Stimulated activated naive CD8-positive, alpha-beta T cell treated with anti-CD3 and anti-CD28 coated beads, Interleukin-15, amount 100 ng/mL, for 72 hours (primary cell): ENCODE results near the gene CNTN1.
"Not testable (repeated sequence)": the region's sequence is repeated elsewhere in the genome, so short reads cannot be mapped to it uniquely, and the experiment has no call there.

Source experiments
- ATAC-seq: fragments of 150-1000 bp; cut with Tn5 transposase; 2 replicates; pipeline ENCODE4 v1.10.0; 2021; ENCODE audit warnings: mild to moderate bottlenecking, moderate library complexity
- DNase-seq, 2 donors: peaks; one replicate each; pipeline ENCODE4 v3.0.0; 2021 to 2022
- H3K27ac Mint-ChIP-seq, 2 donors: one replicate each; pipeline ENCODE4 v1.8.0; 2022; ENCODE audit warnings: mild to moderate bottlenecking in 2 of 2, mixed read lengths in 2 of 2, moderate library complexity in 2 of 2
- H3K27me3 Mint-ChIP-seq: one replicate; pipeline ENCODE4 v1.8.0; 2022; ENCODE audit warnings: mixed read lengths
- H3K4me1 Mint-ChIP-seq: one replicate; pipeline ENCODE4 v1.8.0; 2022; ENCODE audit warnings: mild to moderate bottlenecking, mixed read lengths
- H3K4me3 Mint-ChIP-seq, 2 donors: one replicate each; pipeline ENCODE4 v1.8.0; 2022; ENCODE audit warnings: mild to moderate bottlenecking in 2 of 2, mixed read lengths in 2 of 2, moderate library complexity in 1 of 2
- H3K9me3 Mint-ChIP-seq, 2 donors: one replicate each; pipeline ENCODE4 v1.8.0; 2022; ENCODE audit warnings: mixed read lengths in 2 of 2

CNTN1 gene

DNA sequence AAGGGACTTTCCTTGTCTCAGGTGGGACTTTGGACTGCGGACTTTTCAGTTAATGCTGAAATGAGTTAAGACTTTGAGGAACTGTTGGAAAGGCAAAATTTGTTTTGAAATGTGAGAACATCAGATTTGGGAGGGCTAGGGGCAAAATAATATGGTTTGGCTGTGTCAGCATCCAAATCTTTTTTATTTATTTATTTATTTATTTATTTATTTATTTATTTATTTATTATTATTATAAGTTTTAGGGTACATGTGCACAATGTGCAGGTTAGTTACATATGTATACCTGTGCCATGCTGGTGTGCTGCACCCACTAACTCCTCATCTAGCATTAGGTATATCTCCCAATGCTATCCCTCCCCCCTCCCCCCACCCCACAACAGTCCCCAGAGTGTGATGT, 389.0 kb downstream of the CNTN1 start:
- peaks cover 7 to 16% of the 10 kb centered on the region in 2 donors for H3K9me3 Mint-ChIP-seq
- not testable (repeated sequence) for H3K27ac Mint-ChIP-seq, ATAC-seq, DNase-seq, H3K4me3 Mint-ChIP-seq, H3K4me1 Mint-ChIP-seq, H3K27me3 Mint-ChIP-seq

DNA sequence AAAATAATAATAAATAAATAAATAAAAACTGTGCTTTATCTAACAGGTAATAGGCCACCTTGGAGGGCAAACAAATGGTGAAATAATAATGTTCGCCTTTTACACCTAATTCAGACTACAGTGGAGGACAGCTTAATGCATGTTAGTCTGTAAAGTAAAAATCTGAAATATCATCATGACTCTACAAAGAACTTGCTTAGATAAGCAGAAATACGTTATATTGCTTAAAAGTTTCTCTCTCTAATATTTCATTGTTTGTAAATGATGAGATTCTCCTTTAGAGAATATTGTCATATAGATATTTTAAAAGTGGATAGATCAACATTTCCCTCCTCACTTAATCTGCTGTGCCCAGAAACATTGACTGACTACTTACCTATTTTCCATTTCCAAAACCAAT, 397.2 kb downstream of the CNTN1 start:
- Mint-ChIP-seq H3K27ac (no peak overlapping the region), H3K4me3 (no peak overlapping the region), H3K9me3 (peaks cover 0 to 10% of the 10 kb centered on the region in 2 donors), H3K27me3 (no peaks in the 10 kb centered on the region), H3K4me1 (no peaks in the 10 kb centered on the region)
- no peak for DNase-seq
- ATAC-seq: no peak

DNA sequence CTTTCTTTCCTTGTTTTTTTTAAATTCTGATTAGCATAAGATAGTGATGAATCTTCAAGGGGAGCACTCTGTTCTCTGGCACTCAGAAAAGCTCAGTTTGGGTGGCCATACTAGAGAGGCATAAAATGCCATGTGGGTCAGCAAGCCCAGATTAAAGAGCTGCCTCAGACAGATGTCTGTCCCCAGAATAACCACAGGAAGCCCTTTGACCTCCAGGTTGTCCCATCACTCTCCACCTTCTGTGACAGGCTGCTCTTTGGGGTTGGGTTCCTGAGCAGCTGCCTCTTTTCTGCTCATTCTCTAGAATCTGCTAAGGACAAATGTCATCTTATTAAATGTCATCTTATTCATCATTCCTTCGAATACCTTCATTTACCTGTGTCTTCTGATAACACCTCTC, 399.9 kb downstream of the CNTN1 start:
- H3K4me1 Mint-ChIP-seq: no peaks in the 10 kb centered on the region
- H3K4me3 Mint-ChIP-seq: no peak overlapping the region
- ATAC-seq (no peak), DNase-seq (no peak)
- peaks cover 0 to 15% of the 10 kb centered on the region in 2 donors for H3K9me3 Mint-ChIP-seq
- H3K27me3 Mint-ChIP-seq: no peaks in the 10 kb centered on the region
- no peak overlapping the region for H3K27ac Mint-ChIP-seq

DNA sequence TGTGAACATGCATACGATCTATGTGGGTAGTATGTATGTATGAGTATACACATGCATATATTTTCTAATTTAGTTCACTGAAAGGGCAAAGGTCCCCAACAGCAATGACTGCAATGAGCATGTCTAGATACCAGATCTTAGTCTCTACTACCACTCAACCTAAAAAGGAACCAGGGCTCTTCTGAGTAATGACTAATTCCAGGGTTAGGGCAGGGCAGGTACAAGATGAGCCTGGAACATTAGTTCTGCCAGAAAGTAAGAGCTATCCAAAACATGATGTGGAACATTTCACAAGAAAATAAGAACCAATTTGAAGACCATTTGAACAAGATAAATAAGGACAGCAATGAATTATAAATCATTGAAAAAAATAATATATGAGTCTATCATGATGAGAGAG, 404.6 kb downstream of the CNTN1 start:
- DNase-seq (no peak), ATAC-seq (no peak)
- peaks cover 0 to 6% of the 10 kb centered on the region in 2 donors for H3K9me3 Mint-ChIP-seq
- no peaks in the 10 kb centered on the region for H3K4me1 Mint-ChIP-seq
- no peak overlapping the region for H3K27ac Mint-ChIP-seq
- H3K4me3 Mint-ChIP-seq: no peak overlapping the region
- no peaks in the 10 kb centered on the region for H3K27me3 Mint-ChIP-seq

DNA sequence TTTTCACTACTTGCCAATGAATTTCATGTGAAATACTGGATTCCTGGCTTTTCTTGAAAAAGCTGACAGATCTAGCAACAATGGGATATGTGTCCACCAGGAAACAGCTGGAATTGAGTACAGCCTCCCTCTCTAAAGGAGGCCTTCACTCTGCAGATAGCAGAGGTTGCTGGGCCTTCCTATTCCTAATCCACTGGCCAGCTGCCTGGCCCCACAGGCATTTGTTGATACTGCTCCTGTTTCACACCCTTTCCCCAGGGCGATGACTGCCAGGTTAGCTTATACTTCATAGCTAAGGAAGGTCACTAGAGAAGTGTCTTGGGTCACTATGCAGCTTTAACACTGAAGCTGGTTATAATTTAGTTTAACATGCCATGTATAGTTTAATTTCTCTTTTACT, 408.3 kb downstream of the CNTN1 start:
- Mint-ChIP-seq H3K27ac (no peak overlapping the region), H3K4me1 (no peaks in the 10 kb centered on the region), H3K9me3 (peaks cover 0 to 6% of the 10 kb centered on the region in 2 donors), H3K4me3 (no peak overlapping the region), H3K27me3 (no peaks in the 10 kb centered on the region)
- DNase-seq (no peak), ATAC-seq (no peak)

DNA sequence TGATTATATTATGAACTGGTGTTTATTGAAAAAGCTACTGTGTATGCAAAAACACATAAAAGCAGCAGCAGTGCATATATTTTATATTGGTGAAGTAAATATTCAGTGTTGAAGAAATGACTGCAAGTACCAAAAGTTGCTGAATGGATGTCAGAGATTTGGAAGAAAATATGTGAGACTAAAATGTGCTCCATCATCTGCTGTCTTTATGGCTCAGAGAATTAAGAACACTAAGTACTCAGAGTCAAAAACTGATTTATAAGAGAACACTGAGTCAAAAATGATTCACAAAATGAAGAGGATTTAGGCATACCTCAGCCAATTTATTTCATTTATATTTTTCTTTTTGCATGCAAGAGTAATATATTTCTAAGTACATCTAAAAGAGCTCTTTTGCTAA, 409.6 kb downstream of the CNTN1 start:
- DNase-seq (no peak), ATAC-seq (no peak)
- H3K27me3 Mint-ChIP-seq: no peaks in the 10 kb centered on the region
- peaks cover under 1 to 2% of the 10 kb centered on the region in 2 donors for H3K9me3 Mint-ChIP-seq
- H3K4me3 Mint-ChIP-seq: no peak overlapping the region
- no peak overlapping the region for H3K27ac Mint-ChIP-seq
- H3K4me1 Mint-ChIP-seq: no peaks in the 10 kb centered on the region

DNA sequence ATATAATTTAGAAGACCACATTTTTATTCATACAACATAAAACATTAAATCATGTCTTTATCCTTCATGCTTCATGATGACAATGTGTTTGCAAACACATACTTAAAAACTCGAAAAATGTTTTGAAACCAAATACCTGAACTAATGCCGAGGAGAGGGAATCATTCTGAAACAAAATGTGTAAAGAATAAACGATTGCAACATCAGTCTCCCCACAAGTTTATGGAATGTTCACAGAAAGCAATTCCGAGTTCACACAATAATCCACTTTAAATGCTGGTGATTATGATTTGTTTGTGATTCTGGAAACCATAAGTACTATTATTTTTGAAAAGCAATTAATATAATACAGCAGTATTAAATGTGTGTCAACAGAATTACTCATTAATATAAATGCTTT, 411.4 kb downstream of the CNTN1 start:
- ATAC-seq (no peak), DNase-seq (no peak)
- no peak overlapping the region for H3K27ac Mint-ChIP-seq
- H3K27me3 Mint-ChIP-seq: no peaks in the 10 kb centered on the region
- peaks cover 0 to 4% of the 10 kb centered on the region in 2 donors for H3K9me3 Mint-ChIP-seq
- H3K4me3 Mint-ChIP-seq: no peak overlapping the region
- no peaks in the 10 kb centered on the region for H3K4me1 Mint-ChIP-seq

GRCh38 chr12:41106315-41106714, 414.1 kb downstream of the CNTN1 start:
- Mint-ChIP-seq H3K4me1 (no peaks in the 10 kb centered on the region), H3K27ac (no peak overlapping the region), H3K27me3 (no peaks in the 10 kb centered on the region), H3K9me3 (peaks cover 0 to 4% of the 10 kb centered on the region in 2 donors), H3K4me3 (no peak overlapping the region)
- ATAC-seq: no peak
- DNase-seq: no peak

- Mint-ChIP-seq H3K27ac (no peak overlapping the region), H3K4me1 (no peaks in the 10 kb centered on the region), H3K4me3 (no peak overlapping the region), H3K9me3 (peaks cover 0 to 4% of the 10 kb centered on the region in 2 donors), H3K27me3 (no peaks in the 10 kb centered on the region)
- no peak for DNase-seq
- no peak for ATAC-seq
These were observed 415.8 kb downstream of the CNTN1 start for GRCh38 chr12:41108032-41108431.

- ATAC-seq (no peak), DNase-seq (no peak)
- Mint-ChIP-seq H3K4me3 (no peak overlapping the region), H3K27ac (no peak overlapping the region), H3K27me3 (no peaks in the 10 kb centered on the region), H3K4me1 (no peaks in the 10 kb centered on the region), H3K9me3 (no peaks in the 10 kb centered on the region)
These were observed 420.7 kb downstream of the CNTN1 start for GRCh38 chr12:41112903-41113302.

DNA sequence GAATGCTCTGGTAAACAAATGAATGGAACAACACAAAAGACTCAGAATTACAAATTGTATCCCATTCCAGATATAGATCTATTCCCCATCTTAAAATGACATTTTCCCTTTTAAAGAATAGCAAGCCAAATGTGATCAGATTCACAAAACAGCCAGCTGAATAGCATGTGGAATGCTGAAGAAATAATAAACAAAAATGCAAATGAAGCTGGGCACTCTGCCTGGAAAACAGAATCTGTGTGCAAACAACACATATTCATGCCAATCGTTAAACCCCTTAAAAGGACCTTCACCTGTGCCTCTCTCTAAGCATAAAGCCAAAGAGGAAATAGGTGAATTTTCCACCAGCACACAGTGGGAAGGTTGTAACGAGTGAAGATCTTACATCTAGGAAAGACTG, 428.0 kb downstream of the CNTN1 start:
- no peak for ATAC-seq
- Mint-ChIP-seq H3K4me1 (no peaks in the 10 kb centered on the region), H3K4me3 (no peak overlapping the region), H3K9me3 (no peaks in the 10 kb centered on the region), H3K27ac (no peak overlapping the region), H3K27me3 (no peaks in the 10 kb centered on the region)
- DNase-seq: no peak

DNA sequence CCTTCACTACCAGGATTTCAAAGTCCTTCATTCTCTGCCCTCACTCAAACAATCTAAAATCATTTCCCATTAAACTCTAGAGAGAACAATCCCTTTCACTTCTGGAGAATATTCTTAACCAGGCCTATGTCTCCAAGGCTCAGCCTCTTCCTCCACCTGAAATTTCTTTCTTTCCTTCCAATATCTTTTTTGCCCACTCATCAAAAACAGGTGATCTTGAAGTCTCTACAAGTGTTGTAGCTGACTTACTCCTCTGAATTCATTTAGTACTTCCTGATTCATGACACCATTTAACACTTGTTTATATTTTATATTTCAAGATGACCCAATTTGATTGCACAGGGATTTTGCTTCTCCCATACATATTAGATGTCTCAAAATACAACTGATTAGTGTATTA, 429.1 kb downstream of the CNTN1 start:
- ATAC-seq (no peak), DNase-seq (no peak)
- Mint-ChIP-seq H3K27me3 (no peaks in the 10 kb centered on the region), H3K4me3 (no peak overlapping the region), H3K27ac (no peak overlapping the region), H3K4me1 (no peaks in the 10 kb centered on the region), H3K9me3 (no peaks in the 10 kb centered on the region)
